ENCODE measurements around the gene KIF4A. TPM values are rescaled to one million over a fixed set of nuclear protein-coding genes. Genes with fewer than 3 reads are reported as not detected.

Gene KIF4A
- total RNA-seq, 1 experiment from 2014 or later, result 52.9 TPM

DNA sequence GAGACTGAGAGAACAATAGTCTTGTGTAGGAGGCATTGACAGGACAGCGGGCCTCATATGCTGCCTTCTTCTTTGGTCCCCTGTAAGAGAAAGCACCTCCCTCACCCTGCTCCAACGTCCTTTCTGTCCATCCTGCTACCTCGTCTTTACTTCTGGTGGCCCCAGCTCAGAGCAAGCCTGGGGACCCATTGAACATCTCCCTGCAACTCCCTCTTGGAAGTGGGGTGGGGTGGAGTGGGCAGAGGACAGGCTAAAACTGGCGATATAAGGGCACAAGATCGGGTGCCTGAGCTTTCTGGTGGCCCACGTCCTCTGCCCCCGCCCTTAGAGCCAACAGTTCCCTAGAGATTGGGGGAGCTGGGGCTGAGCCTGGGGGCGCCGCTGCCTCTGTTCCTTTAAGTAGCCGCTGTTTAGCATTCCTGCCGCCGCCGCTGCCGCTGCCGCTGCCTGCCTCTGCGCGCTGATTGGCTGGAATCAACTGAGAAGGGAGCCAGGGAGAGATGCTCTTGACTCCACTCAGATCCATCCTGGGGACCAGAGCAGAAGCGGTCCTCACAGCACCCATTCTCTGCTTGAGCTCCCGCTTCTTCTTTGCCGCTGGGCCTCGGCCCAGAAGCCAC, 154.5 kb downstream of the KIF4A start, which contains the start of gene DLG3:
DLG3 (plus strand) TSS at position 510 of the 620 bp plus-strand sequence. CDS start 367 bp downstream, outside the sequence.
- no peak within 1 kb of the TSS for H3K27ac ChIP-seq

DNA sequence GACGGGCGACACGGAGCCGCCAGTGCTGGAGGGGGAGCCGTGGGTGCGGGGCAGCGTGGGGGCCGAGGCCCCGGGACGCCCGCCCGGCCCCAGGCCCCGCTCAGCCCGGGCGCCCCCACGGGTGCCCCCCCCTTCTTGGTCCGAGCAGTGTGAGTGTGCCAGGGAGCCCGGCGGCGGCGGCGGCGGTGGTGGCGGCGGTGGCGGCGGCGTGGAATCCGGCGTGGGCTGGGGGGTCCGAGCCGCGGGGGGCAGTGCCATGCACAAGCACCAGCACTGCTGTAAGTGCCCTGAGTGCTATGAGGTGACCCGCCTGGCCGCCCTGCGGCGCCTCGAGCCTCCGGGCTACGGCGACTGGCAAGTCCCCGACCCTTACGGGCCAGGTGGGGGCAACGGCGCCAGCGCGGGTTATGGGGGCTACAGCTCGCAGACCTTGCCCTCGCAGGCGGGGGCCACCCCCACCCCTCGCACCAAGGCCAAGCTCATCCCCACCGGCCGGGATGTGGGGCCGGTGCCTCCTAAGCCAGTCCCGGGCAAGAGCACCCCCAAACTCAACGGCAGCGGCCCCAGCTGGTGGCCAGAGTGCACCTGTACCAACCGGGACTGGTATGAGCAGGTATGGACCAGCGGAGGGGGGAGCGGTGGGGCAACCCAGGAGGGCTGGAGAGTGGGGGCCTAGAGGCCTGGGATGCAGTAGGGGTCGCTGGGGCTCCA, 155.2 kb downstream of the KIF4A start:
- no peak overlapping the region for H3K27ac ChIP-seq
- H3K4me3 ChIP-seq, result no peak overlapping the region
- no peaks in the 10 kb centered on the region for H3K9me3 ChIP-seq (ENCODE audit: insufficient read depth, low read depth)
- no TSS peak for BruUV-seq (replicated peaks)
- CTCF ChIA-PET, result no interaction called here
- H2AFZ ChIP-seq, result no peak overlapping the region
- H3K27me3 ChIP-seq (ENCODE audit: insufficient read depth, low read depth), result no peaks in the 10 kb centered on the region
- no peaks in the 10 kb centered on the region for H3K79me2 ChIP-seq (ENCODE audit: low read depth)
- POLR2A ChIA-PET (ENCODE audit: unreplicated experiment), result no interaction called here
- intact Hi-C loops (cut with micrococcal nuclease; ENCODE audit: unreplicated experiment), result no loop called here
- no peaks in the 10 kb centered on the region for H3F3A ChIP-seq (ENCODE audit: insufficient read depth, low read depth)
- TF ChIP-seq, protein P1, sequence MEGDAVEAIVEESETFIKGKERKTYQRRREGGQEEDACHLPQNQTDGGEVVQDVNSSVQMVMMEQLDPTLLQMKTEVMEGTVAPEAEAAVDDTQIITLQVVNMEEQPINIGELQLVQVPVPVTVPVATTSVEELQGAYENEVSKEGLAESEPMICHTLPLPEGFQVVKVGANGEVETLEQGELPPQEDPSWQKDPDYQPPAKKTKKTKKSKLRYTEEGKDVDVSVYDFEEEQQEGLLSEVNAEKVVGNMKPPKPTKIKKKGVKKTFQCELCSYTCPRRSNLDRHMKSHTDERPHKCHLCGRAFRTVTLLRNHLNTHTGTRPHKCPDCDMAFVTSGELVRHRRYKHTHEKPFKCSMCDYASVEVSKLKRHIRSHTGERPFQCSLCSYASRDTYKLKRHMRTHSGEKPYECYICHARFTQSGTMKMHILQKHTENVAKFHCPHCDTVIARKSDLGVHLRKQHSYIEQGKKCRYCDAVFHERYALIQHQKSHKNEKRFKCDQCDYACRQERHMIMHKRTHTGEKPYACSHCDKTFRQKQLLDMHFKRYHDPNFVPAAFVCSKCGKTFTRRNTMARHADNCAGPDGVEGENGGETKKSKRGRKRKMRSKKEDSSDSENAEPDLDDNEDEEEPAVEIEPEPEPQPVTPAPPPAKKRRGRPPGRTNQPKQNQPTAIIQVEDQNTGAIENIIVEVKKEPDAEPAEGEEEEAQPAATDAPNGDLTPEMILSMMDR (conservative IDR thresholded peaks at IDR 0.05), result no peak
- TF ChIP-seq EZH2 (IDR thresholded peaks at IDR 0.05; ENCODE audit: low read depth), result no peak
- no peaks in the 10 kb centered on the region for H3K9me2 ChIP-seq (ENCODE audit: insufficient read depth)
- no peaks in the 10 kb centered on the region for H3K4me1 ChIP-seq (replicated peaks; ENCODE audit: insufficient read depth)
- DNase-seq, result no peak
- no peaks in the 10 kb centered on the region for H4K20me1 ChIP-seq (ENCODE audit: insufficient read depth)
- no peaks in the 10 kb centered on the region for H3K36me3 ChIP-seq (ENCODE audit: low read depth)
- H3K4me2 ChIP-seq, result no peak overlapping the region

More for the DNA sequence above, 154.5 kb downstream of the KIF4A start, which contains the start of gene DLG3:
- H3K4me3 ChIP-seq, result no peak within 1 kb of the TSS
- H3K4me2 ChIP-seq, result no peak within 1 kb of the TSS
- H3K9me2 ChIP-seq (ENCODE audit: insufficient read depth), result no peaks in the 10 kb centered on the region
- BruUV-seq (replicated peaks), result no TSS peak
- H3K79me2 ChIP-seq (ENCODE audit: low read depth), result no peaks in the 10 kb centered on the region
- POLR2A ChIA-PET (ENCODE audit: unreplicated experiment), result no interaction called here
- H4K20me1 ChIP-seq (ENCODE audit: insufficient read depth), result no peaks in the 10 kb centered on the region
- no peaks in the 10 kb centered on the region for H3K4me1 ChIP-seq (replicated peaks; ENCODE audit: insufficient read depth)
- intact Hi-C loops (cut with micrococcal nuclease; ENCODE audit: unreplicated experiment), result no loop called here
- H3K27me3 ChIP-seq (ENCODE audit: insufficient read depth, low read depth), result no peaks in the 10 kb centered on the region
- H2AFZ ChIP-seq, result no peak within 1 kb of the TSS
- DNase-seq, result peak in 1 of 2 experiments; percentile 12
- no peaks in the 10 kb centered on the region for H3F3A ChIP-seq (ENCODE audit: insufficient read depth, low read depth)
- no peaks in the 10 kb centered on the region for H3K36me3 ChIP-seq (ENCODE audit: low read depth)
- no peak for TF ChIP-seq EZH2 (IDR thresholded peaks at IDR 0.05; ENCODE audit: low read depth)
- TF ChIP-seq, protein P1 (conservative IDR thresholded peaks at IDR 0.05), result no peak
- CTCF ChIA-PET, result interaction anchor here (0.5 kb wide), 1 partner anchor 13 kb away, joined by 5 read pairs; no protein-coding TSS in a partner anchor
- H3K9me3 ChIP-seq (ENCODE audit: insufficient read depth, low read depth), result no peaks in the 10 kb centered on the region

DNA sequence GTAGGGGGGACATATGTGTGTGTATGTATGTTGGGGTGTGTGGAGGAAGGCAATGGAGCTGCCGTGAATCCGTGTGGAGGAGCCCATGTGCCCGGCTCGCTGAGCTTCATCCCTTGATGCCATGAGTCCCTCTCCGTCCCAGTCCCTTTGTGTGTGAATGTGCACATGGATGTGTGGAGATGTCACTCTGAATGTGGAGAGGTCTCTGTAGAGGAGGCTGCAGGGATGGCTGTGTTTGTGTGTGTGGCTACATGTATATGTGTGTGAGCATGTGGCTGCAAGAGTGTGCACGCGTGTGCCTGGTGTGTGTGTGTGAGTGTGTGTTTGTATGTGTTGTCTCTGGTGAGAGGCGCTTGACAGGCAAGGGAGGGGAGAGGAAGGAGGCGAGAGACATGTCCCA, 156.0 kb downstream of the KIF4A start:
- H3K79me2 ChIP-seq (ENCODE audit: low read depth), result no peaks in the 10 kb centered on the region
- no peaks in the 10 kb centered on the region for H3K9me3 ChIP-seq (ENCODE audit: insufficient read depth, low read depth)
- ChIA-PET CTCF (interaction anchor here (0.6 kb wide), 1 partner anchor 10 kb away, joined by 4 read pairs; no protein-coding TSS in a partner anchor), POLR2A (ENCODE audit: unreplicated experiment) (no interaction called here)
- no peak overlapping the region for H3K4me3 ChIP-seq
- H3K9me2 ChIP-seq (ENCODE audit: insufficient read depth), result no peaks in the 10 kb centered on the region
- BruUV-seq (replicated peaks), result no TSS peak
- H3K4me1 ChIP-seq (replicated peaks; ENCODE audit: insufficient read depth), result no peaks in the 10 kb centered on the region
- intact Hi-C loops (cut with micrococcal nuclease; ENCODE audit: unreplicated experiment), result no loop called here
- H3K27me3 ChIP-seq (ENCODE audit: insufficient read depth, low read depth), result no peaks in the 10 kb centered on the region
- no peaks in the 10 kb centered on the region for H4K20me1 ChIP-seq (ENCODE audit: insufficient read depth)
- TF ChIP-seq, protein P1 (conservative IDR thresholded peaks at IDR 0.05), result no peak
- no peak for TF ChIP-seq EZH2 (IDR thresholded peaks at IDR 0.05; ENCODE audit: low read depth)
- no peak overlapping the region for H3K4me2 ChIP-seq
- no peaks in the 10 kb centered on the region for H3F3A ChIP-seq (ENCODE audit: insufficient read depth, low read depth)
- no peak for DNase-seq
- no peaks in the 10 kb centered on the region for H3K36me3 ChIP-seq (ENCODE audit: low read depth)
- no peak overlapping the region for H3K27ac ChIP-seq
- H2AFZ ChIP-seq, result no peak overlapping the region
